Sciatic nerve (tissue), 2 donors: Measurements from ENCODE around the gene FGA. TPM values are rescaled to one million over a fixed set of nuclear protein-coding genes. Genes with fewer than 3 reads are reported as not detected.
A peak's percentile ranks its signal among the peaks of the same experiment; 100 is the strongest.
"Not testable (repeated sequence)": the region's sequence is repeated elsewhere in the genome, so short reads cannot be mapped to it uniquely, and the experiment has no call there.

Source experiments
- ATAC-seq: fragments of 200-7000 bp; cut with Tn5 transposase; one replicate; pipeline ENCODE4 v1.9.1; 2020; ENCODE audit warnings: mild to moderate bottlenecking, moderate library complexity
- DNase-seq: peaks from one replicate; pipeline ENCODE4 v3.0.0-alpha.2; 2020; ENCODE audit warnings: low spot score
- intact Hi-C: fragments of 100-400 bp; cut with DNase I; formaldehyde crosslinking; loops from one replicate; pipeline ENCODE4 v1.14.2; 2022
- total RNA-seq: library from RNA; stranded (reverse); fragmentation: NEBNext Ultra II Directional; extraction: Animal tissue kit (Norgen Biotek cat#: 25700); gene quantifications from one replicate; pipeline ENCODE4 v1.2.1, GENCODE V29; 2021
- donor health status: DM: no; HTN: no; CAD: no.
- donor health status: DM: no; HTN: no; CAD: no.

The FGA gene
- total RNA-seq, 1 donor from 2014 or later = not detected

- DNase-seq = no peak
- no peak for ATAC-seq
- intact Hi-C loops = no loop called here
These were observed 19.0 kb upstream of the FGA start for GRCh38 chr4:154609532-154609931.

GRCh38 chr4:154608361-154609252 lies 18.1 kb upstream of the FGA start:
- DNase-seq (no peak), ATAC-seq (no peak)
- intact Hi-C loops = no loop called here

GRCh38 chr4:154606728-154607723 lies 16.5 kb upstream of the FGA start:
- DNase-seq (no peak), ATAC-seq (no peak)
- intact Hi-C loops = no loop called here

GRCh38 chr4:154604696-154605200 lies 14.2 kb upstream of the FGA start:
- ATAC-seq (no peak), DNase-seq (no peak)
- intact Hi-C loops = no loop called here

- ATAC-seq (no peak), DNase-seq (no peak)
- intact Hi-C loops = no loop called here
These were observed 12.7 kb upstream of the FGA start for GRCh38 chr4:154603033-154603943.

GRCh38 chr4:154602404-154603020 lies 12.0 kb upstream of the FGA start:
- DNase-seq = no peak
- no peak for ATAC-seq
- intact Hi-C loops = no loop called here

- no peak for DNase-seq
- intact Hi-C loops = loop anchor here (5.0 kb wide), 1 partner anchor 1189 kb away; no protein-coding TSS in a partner anchor
- no peak for ATAC-seq
These were observed 7.5 kb upstream of the FGA start for GRCh38 chr4:154597798-154598774.

- intact Hi-C loops = loop anchor here (5.0 kb wide), 1 partner anchor 1190 kb away; no protein-coding TSS in a partner anchor
- not testable (repeated sequence) for ATAC-seq, DNase-seq
These were observed 6.7 kb upstream of the FGA start for GRCh38 chr4:154597281-154597680.

- no peak for DNase-seq
- intact Hi-C loops = loop anchor here (5.0 kb wide), 1 partner anchor 1191 kb away; no protein-coding TSS in a partner anchor
- no peak for ATAC-seq
These were observed 5.3 kb upstream of the FGA start for GRCh38 chr4:154595807-154596206.

GRCh38 chr4:154594343-154594742 lies 3.8 kb upstream of the FGA start:
- DNase-seq, intact Hi-C loops, ATAC-seq: not testable (repeated sequence)

- intact Hi-C loops = no loop called here
- DNase-seq = no peak
- peak; percentile 13 for ATAC-seq
These were observed 3.3 kb upstream of the FGA start for GRCh38 chr4:154593868-154594267.

GRCh38 chr4:154591890-154592289 lies 1.3 kb upstream of the FGA start:
- DNase-seq (no peak), ATAC-seq (no peak)
- intact Hi-C loops = no loop called here

GRCh38 chr4:154589296-154590197 lies 995 bp downstream of the FGA start:
- DNase-seq = no peak
- intact Hi-C loops = no loop called here
- ATAC-seq = no peak

- intact Hi-C loops = no loop called here
- ATAC-seq (no peak), DNase-seq (no peak)
These were observed 2.3 kb downstream of the FGA start for GRCh38 chr4:154588198-154588597.

GRCh38 chr4:154586296-154587033 lies 4.1 kb downstream of the FGA start:
- DNase-seq = no peak
- intact Hi-C loops = no loop called here
- ATAC-seq = no peak
